Measurements from ENCODE around the gene PCDHGB7. TPM values are rescaled to one million over a fixed set of nuclear protein-coding genes. Genes with fewer than 3 reads are reported as not detected.
"Not testable (repeated sequence)": the region's sequence is repeated elsewhere in the genome, so short reads cannot be mapped to it uniquely, and the experiment has no call there.

Gene PCDHGB7
- total and polyA plus RNA-seq, 7 experiments from 2014 or later, result 0.11 to 0.16 (median 0.13) TPM; not detected in 4

GRCh38 chr5:141388661-141389060 lies 28.8 kb upstream of the PCDHGB7 start:
- ChIA-PET POLR2A (no interaction called here), CTCF (no interaction called here)
- no peak overlapping the region for H3K4me3 ChIP-seq (ENCODE audit: low read length)
- H3K36me3 ChIP-seq (ENCODE audit: control insufficient read depth in 2 of 3, insufficient read depth in 3 of 3, low read length in 3 of 3), result no peaks in the 10 kb centered on the region
- ATAC-seq (no peak), DNase-seq (no peak)
- H3K27ac ChIP-seq (ENCODE audit: low read depth, low read length), result no peak overlapping the region
- Mint-ChIP-seq H3K4me1 (peaks cover 0 to 3% (median 0%) of the 10 kb centered on the region in 7 donors), H3K9me3 (peaks cover 0 to 90% (median 57%) of the 10 kb centered on the region in 11 donors), H3K36me3 (peaks cover 5 to 35% (median 10%) of the 10 kb centered on the region in 5 donors), H3K27me3 (peaks cover 29 to 85% (median 79%) of the 10 kb centered on the region in 5 donors), H3K4me3 (peak overlapping the region in 1 of 10 donors; percentile 27), H3K27ac (no peak overlapping the region)
- peaks cover 4 to 14% of the 10 kb centered on the region in 2 donors for H3K27me3 ChIP-seq (ENCODE audit: control insufficient read depth in 2 of 2, insufficient read depth in 2 of 2, low read length in 2 of 2)
- H3K4me1 ChIP-seq (ENCODE audit: control insufficient read depth in 2 of 2, insufficient read depth in 2 of 2, low read length in 2 of 2), result no peaks in the 10 kb centered on the region
- H3K9me3 ChIP-seq (ENCODE audit: control insufficient read depth in 2 of 3, low read length in 3 of 3), result peaks cover 0 to 45% (median 0%) of the 10 kb centered on the region in 3 experiments
- intact Hi-C loops (cut with micrococcal nuclease), result no loop called here

- ChIA-PET CTCF (interaction anchor here (1.0 kb wide), 1 partner anchor 28 kb away, joined by 3 read pairs; the partner anchor contains the start of gene PCDHGB7), POLR2A (no interaction called here)
- Mint-ChIP-seq H3K36me3 (peaks cover 5 to 41% (median 10%) of the 10 kb centered on the region in 5 donors), H3K27me3 (peaks cover 30 to 85% (median 78%) of the 10 kb centered on the region in 5 donors), H3K9me3 (peaks cover 0 to 90% (median 60%) of the 10 kb centered on the region in 11 donors), H3K4me3 (peak overlapping the region in 2 of 10 donors; percentile 10 to 13), H3K27ac (peak overlapping the region in 2 of 9 donors; percentile 55 to 77), H3K4me1 (peaks cover 0 to 3% (median 0%) of the 10 kb centered on the region in 7 donors)
- DNase-seq (no peak), ATAC-seq (no peak)
- Histone ChIP-seq H3K9me3 (ENCODE audit: control insufficient read depth in 2 of 3, low read length in 3 of 3) (peaks cover 0 to 45% (median 0%) of the 10 kb centered on the region in 3 experiments), H3K27ac (ENCODE audit: low read depth, low read length) (no peak overlapping the region), H3K36me3 (ENCODE audit: control insufficient read depth in 2 of 3, insufficient read depth in 3 of 3, low read length in 3 of 3) (no peaks in the 10 kb centered on the region), H3K4me3 (ENCODE audit: low read length) (no peak overlapping the region), H3K27me3 (ENCODE audit: control insufficient read depth in 2 of 2, insufficient read depth in 2 of 2, low read length in 2 of 2) (peaks cover 4 to 14% of the 10 kb centered on the region in 2 donors), H3K4me1 (ENCODE audit: control insufficient read depth in 2 of 2, insufficient read depth in 2 of 2, low read length in 2 of 2) (no peaks in the 10 kb centered on the region)
- intact Hi-C loops (cut with micrococcal nuclease), result no loop called here
These were observed 28.1 kb upstream of the PCDHGB7 start for GRCh38 chr5:141389153-141390042.

- Mint-ChIP-seq H3K36me3 (peaks cover 3 to 30% (median 10%) of the 10 kb centered on the region in 5 donors), H3K4me1 (peaks cover 0 to 3% (median 0%) of the 10 kb centered on the region in 7 donors), H3K27ac (peak within 1 kb of the TSS in 1 of 9 donors; percentile 6), H3K9me3 (peaks cover 0 to 88% (median 53%) of the 10 kb centered on the region in 11 donors), H3K4me3 (peak within 1 kb of the TSS in 3 of 10 donors; percentile 2 to 64 (median 25)), H3K27me3 (peaks cover 31 to 82% (median 75%) of the 10 kb centered on the region in 5 donors)
- Histone ChIP-seq H3K27ac (ENCODE audit: low read depth, low read length) (no peak within 1 kb of the TSS), H3K9me3 (ENCODE audit: control insufficient read depth in 2 of 3, low read length in 3 of 3) (peaks cover 0 to 39% (median 0%) of the 10 kb centered on the region in 3 experiments), H3K4me1 (ENCODE audit: control insufficient read depth in 2 of 2, insufficient read depth in 2 of 2, low read length in 2 of 2) (no peaks in the 10 kb centered on the region), H3K4me3 (ENCODE audit: low read length) (no peak within 1 kb of the TSS), H3K36me3 (ENCODE audit: control insufficient read depth in 2 of 3, insufficient read depth in 3 of 3, low read length in 3 of 3) (no peaks in the 10 kb centered on the region), H3K27me3 (ENCODE audit: control insufficient read depth in 2 of 2, insufficient read depth in 2 of 2, low read length in 2 of 2) (peaks cover 4 to 12% of the 10 kb centered on the region in 2 donors)
- ATAC-seq (no peak), DNase-seq (no peak)
- POLR2A ChIA-PET, result no interaction called here
- intact Hi-C loops (cut with micrococcal nuclease), result no loop called here
- CTCF ChIA-PET, result no interaction called here
These were observed 24.9 kb upstream of the PCDHGB7 start, which contains the start of gene PCDHGA8 for GRCh38 chr5:141392429-141393198. PCDHGA8 (plus strand) TSS chr5:141392633; CDS start chr5:141392814, 181 bp downstream.

- DNase-seq, result no peak
- intact Hi-C loops (cut with micrococcal nuclease), result no loop called here
- Histone ChIP-seq H3K4me3 (ENCODE audit: low read length) (no peak overlapping the region), H3K27ac (ENCODE audit: low read depth, low read length) (no peak overlapping the region), H3K36me3 (ENCODE audit: control insufficient read depth in 2 of 3, insufficient read depth in 3 of 3, low read length in 3 of 3) (no peaks in the 10 kb centered on the region), H3K4me1 (ENCODE audit: control insufficient read depth in 2 of 2, insufficient read depth in 2 of 2, low read length in 2 of 2) (no peaks in the 10 kb centered on the region), H3K9me3 (ENCODE audit: control insufficient read depth in 2 of 3, low read length in 3 of 3) (peaks cover 0 to 38% (median 0%) of the 10 kb centered on the region in 3 experiments), H3K27me3 (ENCODE audit: control insufficient read depth in 2 of 2, insufficient read depth in 2 of 2, low read length in 2 of 2) (peaks cover 4 to 12% of the 10 kb centered on the region in 2 donors)
- H3K4me3 Mint-ChIP-seq, result no peak overlapping the region
- no peak for ATAC-seq
- peaks cover 3 to 29% (median 10%) of the 10 kb centered on the region in 5 donors for H3K36me3 Mint-ChIP-seq
- ChIA-PET POLR2A (no interaction called here), CTCF (no interaction called here)
- H3K27me3 Mint-ChIP-seq, result peaks cover 30 to 84% (median 74%) of the 10 kb centered on the region in 5 donors
- H3K9me3 Mint-ChIP-seq, result peaks cover 0 to 87% (median 51%) of the 10 kb centered on the region in 11 donors
- H3K27ac Mint-ChIP-seq, result peak overlapping the region in 1 of 9 donors; percentile 6
- H3K4me1 Mint-ChIP-seq, result peaks cover 0 to 3% (median 0%) of the 10 kb centered on the region in 7 donors
These were observed 24.2 kb upstream of the PCDHGB7 start for GRCh38 chr5:141393267-141393666.

DNA sequence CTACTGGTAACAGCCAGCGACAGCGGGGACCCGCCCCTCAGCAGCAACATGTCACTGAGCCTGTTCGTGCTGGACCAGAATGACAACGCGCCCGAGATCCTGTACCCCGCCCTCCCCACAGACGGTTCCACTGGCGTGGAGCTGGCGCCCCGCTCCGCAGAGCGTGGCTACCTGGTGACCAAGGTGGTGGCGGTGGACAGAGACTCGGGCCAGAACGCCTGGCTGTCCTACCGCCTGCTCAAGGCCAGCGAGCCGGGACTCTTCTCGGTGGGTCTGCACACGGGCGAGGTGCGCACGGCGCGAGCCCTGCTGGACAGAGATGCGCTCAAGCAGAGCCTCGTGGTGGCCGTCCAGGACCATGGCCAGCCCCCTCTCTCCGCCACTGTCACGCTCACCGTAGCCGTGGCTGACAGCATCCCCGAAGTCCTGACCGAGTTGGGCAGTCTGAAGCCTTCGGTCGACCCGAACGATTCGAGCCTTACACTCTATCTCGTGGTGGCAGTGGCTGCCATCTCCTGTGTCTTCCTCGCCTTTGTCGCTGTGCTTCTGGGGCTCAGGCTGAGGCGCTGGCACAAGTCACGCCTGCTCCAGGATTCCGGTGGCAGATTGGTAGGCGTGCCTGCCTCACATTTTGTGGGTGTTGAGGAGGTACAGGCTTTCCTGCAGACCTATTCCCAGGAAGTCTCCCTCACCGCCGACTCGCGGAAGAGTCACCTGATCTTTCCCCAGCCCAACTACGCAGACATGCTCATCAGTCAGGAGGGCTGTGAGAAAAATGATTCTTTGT lies 22.9 kb upstream of the PCDHGB7 start:
- H3K4me3 Mint-ChIP-seq; H3K4me1 ChIP-seq (ENCODE audit: control insufficient read depth in 2 of 2, insufficient read depth in 2 of 2, low read length in 2 of 2); POLR2A ChIA-PET; H3K27ac ChIP-seq (ENCODE audit: low read depth, low read length); DNase-seq; CTCF ChIA-PET; H3K4me3 ChIP-seq (ENCODE audit: low read length); ATAC-seq; intact Hi-C loops (cut with micrococcal nuclease); H3K36me3 ChIP-seq (ENCODE audit: control insufficient read depth in 2 of 3, insufficient read depth in 3 of 3, low read length in 3 of 3); H3K4me1 Mint-ChIP-seq: not testable (repeated sequence)
- peaks cover 37 to 85% (median 74%) of the 10 kb centered on the region in 5 donors for H3K27me3 Mint-ChIP-seq
- H3K27ac Mint-ChIP-seq, result peak overlapping the region in 1 of 9 donors; percentile 28
- H3K36me3 Mint-ChIP-seq, result peaks cover 2 to 27% (median 10%) of the 10 kb centered on the region in 5 donors
- peaks cover 4 to 12% of the 10 kb centered on the region in 2 donors for H3K27me3 ChIP-seq (ENCODE audit: control insufficient read depth in 2 of 2, insufficient read depth in 2 of 2, low read length in 2 of 2)
- peaks cover 0 to 39% (median 0%) of the 10 kb centered on the region in 3 experiments for H3K9me3 ChIP-seq (ENCODE audit: control insufficient read depth in 2 of 3, low read length in 3 of 3)
- H3K9me3 Mint-ChIP-seq, result peaks cover 0 to 86% (median 49%) of the 10 kb centered on the region in 11 donors

All from naive thymus-derived CD4-positive, alpha-beta T cell (primary cell).